Loucy (cell line): ENCODE data around the gene CIB2.
A peak's percentile ranks its signal among the peaks of the same experiment; 100 is the strongest.

ENCODE experiments used
- H2AFZ ChIP-seq: fragments of 200-600 bp; sonication (generic); 2 replicates; pipeline ENCODE4 v1.6.0; 2016; ENCODE audit warnings: antibody characterized with exemption, mild to moderate bottlenecking, low read length, moderate library complexity
- H3F3A ChIP-seq: fragments of 200-600 bp; 2 replicates; pipeline ENCODE4 v1.6.0; 2016; ENCODE audit warnings: antibody characterized with exemption, low read depth, mild to moderate bottlenecking
- H3K27me3 ChIP-seq: fragments of 200-600 bp; sonication (generic); 2 replicates; pipeline ENCODE4 v1.6.1; 2014; ENCODE audit warnings: low read length, mild to moderate bottlenecking; ENCODE audit not compliant: insufficient read depth, poor library complexity, severe bottlenecking
- H3K36me3 ChIP-seq: fragments of 200-600 bp; sonication (generic); 2 replicates; pipeline ENCODE4 v1.6.1; 2016; ENCODE audit warnings: low read length; ENCODE audit not compliant: insufficient read depth
- H3K4me1 ChIP-seq: fragments of 200-600 bp; sonication (generic); 2 replicates; pipeline ENCODE4 v1.5.1; 2014; ENCODE audit warnings: low read length, mild to moderate bottlenecking; ENCODE audit not compliant: insufficient read depth, poor library complexity, severe bottlenecking
- H3K4me2 ChIP-seq: fragments of 200-600 bp; sonication (generic); 2 replicates; pipeline ENCODE4 v1.6.0; 2014; ENCODE audit warnings: antibody characterized with exemption, low read length, low read depth, mild to moderate bottlenecking; ENCODE audit not compliant: poor library complexity, severe bottlenecking
- H3K4me3 ChIP-seq: fragments of 200-600 bp; sonication (generic); 2 replicates; pipeline ENCODE4 v1.5.1; 2014; ENCODE audit warnings: low read length, mild to moderate bottlenecking, mixed read lengths; ENCODE audit not compliant: poor library complexity, severe bottlenecking
- H3K79me2 ChIP-seq: fragments of 200-600 bp; sonication (generic); 2 replicates; pipeline ENCODE4 v1.6.1; 2014; ENCODE audit warnings: low read length; ENCODE audit not compliant: insufficient read depth
- H3K9ac ChIP-seq: fragments of 200-600 bp; sonication (generic); 2 replicates; pipeline ENCODE4 v1.6.0; 2014; ENCODE audit warnings: mild to moderate bottlenecking, low read depth, low read length, moderate library complexity; ENCODE audit not compliant: poor library complexity, severe bottlenecking
- H3K9me2 ChIP-seq: fragments of 200-600 bp; sonication (generic); replicated peaks from 2 replicates; pipeline ENCODE4 v1.6.1; 2016; ENCODE audit warnings: low read depth, low read length, mixed read lengths
- H3K9me3 ChIP-seq: fragments of 200-600 bp; sonication (generic); 2 replicates; pipeline ENCODE4 v1.6.1; 2014; ENCODE audit warnings: mild to moderate bottlenecking, antibody characterized with exemption, low read length, low read depth; ENCODE audit not compliant: insufficient read depth
- H4K20me1 ChIP-seq: fragments of 200-600 bp; sonication (generic); 2 replicates; pipeline ENCODE4 v1.6.0; 2014; ENCODE audit warnings: antibody characterized with exemption, low read length, mild to moderate bottlenecking; ENCODE audit not compliant: insufficient read depth, poor library complexity, severe bottlenecking
- CTCF ChIP-seq: fragments of 200-600 bp; sonication (generic); conservative IDR thresholded peaks from 2 replicates; pipeline ENCODE4 v1.5.1; 2014; ENCODE audit warnings: mild to moderate bottlenecking, antibody characterized with exemption, low read length
- EZH2phosphoT487 ChIP-seq: fragments of 200-600 bp; IDR thresholded peaks from 2 replicates; pipeline ENCODE4 v1.6.1; 2018; ENCODE audit warnings: antibody characterized with exemption, mild to moderate bottlenecking, moderate library complexity, borderline replicate concordance

CIB2 gene

GRCh38 chr15:78162038-78162437 lies 30.8 kb upstream of the CIB2 start:
- H3K4me1 ChIP-seq: peaks cover 3% of the 10 kb centered on the region
- no peak for TF ChIP-seq EZH2phosphoT487
- TF ChIP-seq CTCF: no peak
- H3K9me3 ChIP-seq: no peaks in the 10 kb centered on the region
- H2AFZ ChIP-seq: no peak overlapping the region
- no peaks in the 10 kb centered on the region for H3K9me2 ChIP-seq
- H4K20me1 ChIP-seq: no peaks in the 10 kb centered on the region
- H3K79me2 ChIP-seq: peaks cover 4% of the 10 kb centered on the region; the same call in 1 of the 2 replicates
- no peak overlapping the region for H3K9ac ChIP-seq
- H3K4me2 ChIP-seq: no peak overlapping the region
- H3F3A ChIP-seq: no peaks in the 10 kb centered on the region
- peaks cover 58% of the 10 kb centered on the region for H3K36me3 ChIP-seq
- H3K4me3 ChIP-seq: no peak overlapping the region
- no peaks in the 10 kb centered on the region for H3K27me3 ChIP-seq

GRCh38 chr15:78159395-78159794 lies 28.1 kb upstream of the CIB2 start:
- Histone ChIP-seq H3K9ac (no peak overlapping the region), H3F3A (no peaks in the 10 kb centered on the region)

GRCh38 chr15:78157203-78157602 lies 26.0 kb upstream of the CIB2 start:
- Histone ChIP-seq H3K79me2 (peaks cover 38% of the 10 kb centered on the region), H3K4me1 (peaks cover 30% of the 10 kb centered on the region), H2AFZ (no peak overlapping the region), H3K4me3 (no peak overlapping the region), H3K27me3 (no peaks in the 10 kb centered on the region), H3K9me3 (no peaks in the 10 kb centered on the region), H3K4me2 (no peak overlapping the region), H3K36me3 (peaks cover 30% of the 10 kb centered on the region), H3K9me2 (no peaks in the 10 kb centered on the region), H4K20me1 (no peaks in the 10 kb centered on the region), H3K9ac (peak overlapping the region; percentile 53), H3F3A (no peaks in the 10 kb centered on the region)
- TF ChIP-seq EZH2phosphoT487: no peak
- TF ChIP-seq CTCF: no peak

More at GRCh38 chr15:78159395-78159794, 28.1 kb upstream of the CIB2 start:
- no peak overlapping the region for H2AFZ ChIP-seq
- no peaks in the 10 kb centered on the region for H3K27me3 ChIP-seq
- H3K9me2 ChIP-seq: no peaks in the 10 kb centered on the region
- no peak overlapping the region for H3K4me2 ChIP-seq
- H3K9me3 ChIP-seq: no peaks in the 10 kb centered on the region
- H3K36me3 ChIP-seq: peaks cover 41% of the 10 kb centered on the region
- H3K4me1 ChIP-seq: peaks cover 20% of the 10 kb centered on the region
- no peak overlapping the region for H3K4me3 ChIP-seq
- TF ChIP-seq EZH2phosphoT487: no peak
- no peak for TF ChIP-seq CTCF
- H4K20me1 ChIP-seq: no peaks in the 10 kb centered on the region
- peaks cover 19% of the 10 kb centered on the region; the same call in 1 of the 2 replicates for H3K79me2 ChIP-seq
